ENCODE measurements around the gene BRF1.

GRCh38 chr14:105285174-105285573 is 15.6 kb downstream of the BRF1 start:
- TF ChIP-seq ZNF274 (IDR thresholded peaks at IDR 0.05; ENCODE audit: low read depth, low read length) (no peak), YY1 (IDR thresholded peaks at IDR 0.05; ENCODE audit: insufficient read depth, insufficient read length) (no peak)

Measured in NT2/D1 (cell line).